Panc1 (cell line): ENCODE data around the gene SYTL1. TPM values are rescaled to one million over a fixed set of nuclear protein-coding genes. Genes with fewer than 3 reads are reported as not detected.

Experiments
- ATAC-seq: fragments of 200-7000 bp; cut with Tn5 transposase; 2 replicates; pipeline ENCODE4 v1.9.1; 2020; ENCODE audit warnings: mild to moderate bottlenecking, moderate library complexity
- BruUV-seq: library from RNA; stranded (reverse); fragments of 400-500 nt; replicated peaks from 2 replicates; lab custom pipeline; 2021; lab: Mats Ljungman, UMichigan
- CTCF ChIA-PET: fragments of 300-600 bp; sonication (Branson Sonifier 250); formaldehyde crosslinking; loops from one replicate; lab custom pipeline; 2022; ENCODE audit warnings: antibody characterized with exemption; lab: Charles Lee
- POLR2A ChIA-PET: fragments of 300-600 bp; sonication (Branson Sonifier 250); formaldehyde crosslinking; loops from one replicate; lab custom pipeline; 2022; ENCODE audit warnings: antibody characterized with exemption; lab: Charles Lee
- DNase-seq: peaks from one replicate; pipeline ENCODE4 v3.0.0-alpha.2; 2010; ENCODE audit warnings: low read depth, low spot score
- H3K27ac ChIP-seq: 2 replicates; pipeline ENCODE4 v1.5.1; 2011; ENCODE audit warnings: mild to moderate bottlenecking, low read length, inconsistent platforms
- H3K27me3 ChIP-seq: fragments of 200-500 bp; sonication (Bioruptor generic); 2 replicates; pipeline ENCODE4 v1.6.0; 2014; ENCODE audit warnings: low read length, inconsistent platforms; ENCODE audit not compliant: control insufficient read depth, insufficient read depth
- H3K36me3 ChIP-seq: fragments of 200-500 bp; sonication (Bioruptor generic); 2 replicates; pipeline ENCODE4 v1.5.1; 2014; ENCODE audit warnings: inconsistent platforms, mild to moderate bottlenecking, low read length, moderate library complexity; ENCODE audit not compliant: control insufficient read depth, insufficient read depth
- H3K4me1 ChIP-seq: 2 replicates; pipeline ENCODE4 v1.5.1; 2011; ENCODE audit warnings: inconsistent platforms, mild to moderate bottlenecking, low read length, moderate library complexity; ENCODE audit not compliant: control insufficient read depth, insufficient read depth
- H3K4me3 ChIP-seq, 2 experiments: 2 replicates each; pipeline ENCODE4 v1.5.1; 2011 to 2012; ENCODE audit warnings: low read depth in 2 of 2, low read length in 2 of 2, mild to moderate bottlenecking in 2 of 2, inconsistent platforms in 1 of 2, moderate library complexity in 1 of 2
- H3K9me3 ChIP-seq: fragments of 200-500 bp; sonication (Bioruptor generic); 2 replicates; pipeline ENCODE4 v1.5.1; 2014; ENCODE audit warnings: low read depth, mild to moderate bottlenecking, inconsistent platforms, low read length, moderate library complexity; ENCODE audit not compliant: control insufficient read depth, insufficient read depth
- POLR2AphosphoS5 ChIP-seq: IDR thresholded peaks from 2 replicates; pipeline ENCODE4 v1.6.1; 2012; ENCODE audit warnings: mild to moderate bottlenecking, low read depth, low read length, moderate library complexity
- REST ChIP-seq, 2 experiments: IDR thresholded peaks; 2 replicates each; pipeline ENCODE4 v1.6.1; 2011 to 2012; ENCODE audit warnings: low read depth in 2 of 2, control low read depth in 1 of 2, low read length in 1 of 2, mild to moderate bottlenecking in 1 of 2, moderate library complexity in 1 of 2; ENCODE audit not compliant: insufficient read depth in 1 of 2
- SIN3A ChIP-seq: IDR thresholded peaks from 2 replicates; pipeline ENCODE4 v1.6.1; 2012; ENCODE audit warnings: low read depth, mild to moderate bottlenecking, low read length, moderate library complexity, borderline replicate concordance; ENCODE audit not compliant: insufficient read depth
- TCF7L2 ChIP-seq: IDR thresholded peaks from 2 replicates; pipeline ENCODE4 v1.6.1; 2011; ENCODE audit warnings: mild to moderate bottlenecking, low read depth, low read length, inconsistent platforms
- in situ Hi-C: cut with HindIII; loops from 2 replicates; pipeline ENCODE4 v1.10.0; 2016; ENCODE audit warnings: low sequenced_read_pairs, low pct_unique_long_range_greater_than_20kb
- intact Hi-C: fragments of 100-400 bp; cut with micrococcal nuclease; formaldehyde crosslinking; loops from one replicate; pipeline ENCODE4 v1.10.0; 2022; ENCODE audit not compliant: unreplicated experiment
- total RNA-seq: library from RNA; stranded (reverse); gene quantifications from one replicate; pipeline ENCODE4 v1.2.1, GENCODE V29; 2021; ENCODE audit not compliant: unreplicated experiment
- TF ChIP-seq, protein P1 (sequence below): fragments of 450-650 bp; IDR thresholded peaks from 2 replicates; pipeline ENCODE4 v1.5.1; 2017; ENCODE audit warnings: mild to moderate bottlenecking

Gene SYTL1
- total RNA-seq, 1 experiment from 2014 or later = 2.4 TPM

DNA sequence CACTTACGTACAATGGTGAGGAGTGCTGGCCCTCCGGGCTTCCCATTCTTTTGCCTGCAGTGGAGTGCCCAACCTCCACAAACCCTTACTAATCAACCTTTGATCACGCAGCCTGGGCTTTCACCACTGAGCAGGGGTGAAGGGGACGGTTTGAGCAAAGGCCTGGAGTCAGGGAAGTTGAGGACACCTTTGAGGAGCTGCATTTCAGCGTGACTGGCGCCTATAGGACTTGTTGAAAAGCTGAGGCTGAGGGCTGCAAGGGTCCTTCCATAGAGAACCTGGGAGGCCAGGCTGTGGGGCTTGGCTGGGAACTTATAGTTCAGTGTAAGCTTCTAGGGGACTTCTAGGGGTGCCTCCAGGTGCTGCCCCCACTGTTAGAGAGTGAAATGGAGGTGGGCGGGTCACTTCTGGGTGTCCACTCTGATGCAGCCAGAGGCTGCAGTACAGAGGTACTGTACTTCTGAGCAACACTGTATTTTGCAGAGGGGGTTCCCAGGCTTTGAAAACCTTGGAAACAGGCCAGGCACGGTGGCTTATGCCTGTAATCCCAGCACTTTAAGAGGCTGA, 9.8 kb downstream of the SYTL1 start:
- intact Hi-C loops (no loop called here), in situ Hi-C loops (no loop called here)
- DNase-seq (no peak), ATAC-seq (no peak)
- Histone ChIP-seq H3K9me3 (no peaks in the 10 kb centered on the region), H3K4me1 (peaks cover 19% of the 10 kb centered on the region), H3K4me3 (peak overlapping the region; percentile 11 to 30; a peak in 2 of 4 replicates), H3K27me3 (no peaks in the 10 kb centered on the region), H3K36me3 (no peaks in the 10 kb centered on the region; the same call in 1 of the 2 replicates), H3K27ac (peak overlapping the region; percentile 29; the same call in 1 of the 2 replicates)
- ChIA-PET CTCF (no interaction called here), POLR2A (interaction anchor here (0.5 kb wide), 1 partner anchor 344 kb away, joined by 3 read pairs; no protein-coding TSS in a partner anchor)
- no TSS peak for BruUV-seq
- no peak for TF ChIP-seq POLR2AphosphoS5
- TF ChIP-seq REST (IDR thresholded peaks at IDR 0.05; ENCODE audit: insufficient read depth in 1 of 2, low read depth in 2 of 2, low read length in 1 of 2) = no peak
- TF ChIP-seq, protein P1, sequence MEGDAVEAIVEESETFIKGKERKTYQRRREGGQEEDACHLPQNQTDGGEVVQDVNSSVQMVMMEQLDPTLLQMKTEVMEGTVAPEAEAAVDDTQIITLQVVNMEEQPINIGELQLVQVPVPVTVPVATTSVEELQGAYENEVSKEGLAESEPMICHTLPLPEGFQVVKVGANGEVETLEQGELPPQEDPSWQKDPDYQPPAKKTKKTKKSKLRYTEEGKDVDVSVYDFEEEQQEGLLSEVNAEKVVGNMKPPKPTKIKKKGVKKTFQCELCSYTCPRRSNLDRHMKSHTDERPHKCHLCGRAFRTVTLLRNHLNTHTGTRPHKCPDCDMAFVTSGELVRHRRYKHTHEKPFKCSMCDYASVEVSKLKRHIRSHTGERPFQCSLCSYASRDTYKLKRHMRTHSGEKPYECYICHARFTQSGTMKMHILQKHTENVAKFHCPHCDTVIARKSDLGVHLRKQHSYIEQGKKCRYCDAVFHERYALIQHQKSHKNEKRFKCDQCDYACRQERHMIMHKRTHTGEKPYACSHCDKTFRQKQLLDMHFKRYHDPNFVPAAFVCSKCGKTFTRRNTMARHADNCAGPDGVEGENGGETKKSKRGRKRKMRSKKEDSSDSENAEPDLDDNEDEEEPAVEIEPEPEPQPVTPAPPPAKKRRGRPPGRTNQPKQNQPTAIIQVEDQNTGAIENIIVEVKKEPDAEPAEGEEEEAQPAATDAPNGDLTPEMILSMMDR = no peak
- no peak for TF ChIP-seq TCF7L2
- no peak for TF ChIP-seq SIN3A

DNA sequence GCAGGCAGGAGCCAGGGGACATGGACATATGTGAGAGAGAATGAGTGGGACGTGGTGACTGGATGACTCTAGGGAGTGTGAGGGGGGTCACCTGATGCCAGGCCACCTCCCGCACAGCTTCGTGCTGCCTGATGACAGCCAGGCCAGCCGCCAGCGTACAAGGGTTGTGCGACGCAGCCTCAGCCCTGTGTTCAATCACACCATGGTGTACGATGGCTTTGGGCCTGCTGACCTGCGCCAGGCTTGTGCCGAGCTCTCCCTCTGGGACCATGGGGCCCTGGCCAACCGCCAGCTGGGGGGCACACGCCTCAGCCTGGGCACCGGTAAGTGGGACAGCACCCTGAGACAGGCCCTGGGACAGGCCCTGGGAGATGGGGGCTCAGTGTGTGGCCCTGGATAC, 11.3 kb downstream of the SYTL1 start:
- Histone ChIP-seq H3K4me3 (no peak overlapping the region), H3K36me3 (no peaks in the 10 kb centered on the region; the same call in 1 of the 2 replicates), H3K27me3 (no peaks in the 10 kb centered on the region), H3K4me1 (peaks cover 19% of the 10 kb centered on the region), H3K9me3 (no peaks in the 10 kb centered on the region), H3K27ac (no peak overlapping the region)
- ChIA-PET CTCF (interaction anchor here (0.9 to 1.1 kb wide), 2 partner anchors 9 to 39 kb away, joined by 3 to 4 read pairs; no protein-coding TSS in a partner anchor), POLR2A (no interaction called here)
- intact Hi-C loops = no loop called here
- no TSS peak for BruUV-seq
- no peak for ATAC-seq
- TF ChIP-seq REST (IDR thresholded peaks at IDR 0.05; ENCODE audit: insufficient read depth in 1 of 2, low read depth in 2 of 2, low read length in 1 of 2) = no peak
- DNase-seq = no peak
- in situ Hi-C loops = no loop called here
